Lower lobe of right lung (tissue), 2 donors: Measurements from ENCODE around the gene PPTC7. TPM values are rescaled to one million over a fixed set of nuclear protein-coding genes. Genes with fewer than 3 reads are reported as not detected.
A peak's percentile ranks its signal among the peaks of the same experiment; 100 is the strongest.

Source experiments
- ATAC-seq, 2 donors: fragments of 200-7000 bp; cut with Tn5 transposase; one replicate each; pipeline ENCODE4 v1.9.1; 2020 to 2022; ENCODE audit warnings: mild to moderate bottlenecking in 2 of 2, moderate library complexity in 2 of 2
- DNase-seq: peaks from one replicate; pipeline ENCODE4 v3.0.0-alpha.2; 2020
- H3K27ac ChIP-seq: fragments of 200-600 bp; one replicate; pipeline ENCODE4 v1.8.0; 2022
- H3K27me3 ChIP-seq: fragments of 200-600 bp; one replicate; pipeline ENCODE4 v1.8.0; 2022; ENCODE audit warnings: low read depth
- H3K36me3 ChIP-seq: fragments of 200-600 bp; one replicate; pipeline ENCODE4 v1.8.0; 2022; ENCODE audit warnings: mild to moderate bottlenecking
- H3K4me1 ChIP-seq: fragments of 200-600 bp; one replicate; pipeline ENCODE4 v1.8.0; 2022
- H3K4me3 ChIP-seq: fragments of 200-600 bp; one replicate; pipeline ENCODE4 v1.8.0; 2022; ENCODE audit warnings: mild to moderate bottlenecking
- H3K9me3 ChIP-seq: fragments of 200-600 bp; one replicate; pipeline ENCODE4 v1.8.0; 2022
- intact Hi-C: fragments of 100-400 bp; cut with DNase I; formaldehyde crosslinking; loops from one replicate; pipeline ENCODE4 v1.11.0; 2022
- total RNA-seq: library from RNA; stranded (reverse); fragmentation: NEBNext Ultra II Directional; extraction: Animal tissue kit (Norgen Biotek cat#: 25700); gene quantifications from one replicate; pipeline ENCODE4 v1.2.1, GENCODE V29; 2021
- TF ChIP-seq, protein P1 (sequence below): fragments of 200-600 bp; IDR thresholded peaks from one replicate; pipeline ENCODE4 v1.8.0; 2022; ENCODE audit warnings: antibody characterized with exemption, mild to moderate bottlenecking
- donor health status: DM: no; HTN: yes; CAD: no; lungs with severe emphysema.

The PPTC7 gene
- total RNA-seq, 1 donor from 2014 or later = 23.6 TPM

DNA sequence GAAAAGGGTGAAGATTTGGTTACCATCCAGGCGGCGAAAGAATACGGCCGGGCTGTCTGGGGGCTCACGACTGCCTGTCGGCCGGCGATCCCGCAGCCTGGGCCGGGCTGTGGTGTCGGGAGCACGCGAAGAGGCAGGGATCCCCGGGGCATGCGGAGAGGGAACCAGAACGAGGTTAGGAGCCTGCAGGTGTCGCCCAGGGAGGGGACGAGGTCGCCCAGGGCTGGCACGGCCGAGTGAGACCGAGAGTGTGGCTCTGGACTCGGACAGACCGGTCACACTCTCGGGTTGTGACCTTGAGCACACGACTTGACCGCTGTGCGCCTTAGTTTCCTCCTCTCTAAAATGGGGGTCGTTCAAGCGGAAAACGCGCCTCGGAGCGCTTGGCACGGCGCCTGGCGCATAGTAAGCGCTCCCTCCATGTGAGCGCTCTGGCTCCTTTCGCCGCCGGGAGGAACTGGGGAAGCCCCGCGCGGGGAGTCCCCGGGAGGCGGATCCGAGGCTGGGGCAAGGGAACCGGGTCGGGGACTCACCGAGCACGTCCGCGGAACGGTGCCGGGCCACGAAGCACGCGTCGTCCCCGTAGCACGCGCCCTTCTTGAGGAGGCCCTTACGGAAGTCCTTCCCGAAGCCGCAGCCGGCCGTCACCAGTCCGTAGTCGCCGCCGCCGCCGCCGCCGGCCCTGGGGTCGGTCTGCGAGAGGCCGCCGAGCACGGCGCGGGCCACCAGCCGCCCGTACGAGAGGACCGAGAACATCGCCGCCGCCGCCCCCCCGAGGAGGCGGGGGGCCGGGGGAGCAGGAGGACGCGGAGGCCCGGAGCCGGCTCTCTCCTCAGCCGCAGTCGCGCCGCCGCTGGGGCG lies 612 bp downstream of the PPTC7 start:
- Histone ChIP-seq H3K4me3 (peak overlapping the region; percentile 86), H3K9me3 (no peaks in the 10 kb centered on the region), H3K27ac (peak overlapping the region; percentile 94), H3K27me3 (no peaks in the 10 kb centered on the region), H3K36me3 (no peaks in the 10 kb centered on the region), H3K4me1 (peaks cover 69% of the 10 kb centered on the region)
- intact Hi-C loops = no loop called here
- DNase-seq (peak; percentile 85), ATAC-seq (peak; percentile 57 to 63)
- TF ChIP-seq, protein P1, sequence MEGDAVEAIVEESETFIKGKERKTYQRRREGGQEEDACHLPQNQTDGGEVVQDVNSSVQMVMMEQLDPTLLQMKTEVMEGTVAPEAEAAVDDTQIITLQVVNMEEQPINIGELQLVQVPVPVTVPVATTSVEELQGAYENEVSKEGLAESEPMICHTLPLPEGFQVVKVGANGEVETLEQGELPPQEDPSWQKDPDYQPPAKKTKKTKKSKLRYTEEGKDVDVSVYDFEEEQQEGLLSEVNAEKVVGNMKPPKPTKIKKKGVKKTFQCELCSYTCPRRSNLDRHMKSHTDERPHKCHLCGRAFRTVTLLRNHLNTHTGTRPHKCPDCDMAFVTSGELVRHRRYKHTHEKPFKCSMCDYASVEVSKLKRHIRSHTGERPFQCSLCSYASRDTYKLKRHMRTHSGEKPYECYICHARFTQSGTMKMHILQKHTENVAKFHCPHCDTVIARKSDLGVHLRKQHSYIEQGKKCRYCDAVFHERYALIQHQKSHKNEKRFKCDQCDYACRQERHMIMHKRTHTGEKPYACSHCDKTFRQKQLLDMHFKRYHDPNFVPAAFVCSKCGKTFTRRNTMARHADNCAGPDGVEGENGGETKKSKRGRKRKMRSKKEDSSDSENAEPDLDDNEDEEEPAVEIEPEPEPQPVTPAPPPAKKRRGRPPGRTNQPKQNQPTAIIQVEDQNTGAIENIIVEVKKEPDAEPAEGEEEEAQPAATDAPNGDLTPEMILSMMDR = no peak

DNA sequence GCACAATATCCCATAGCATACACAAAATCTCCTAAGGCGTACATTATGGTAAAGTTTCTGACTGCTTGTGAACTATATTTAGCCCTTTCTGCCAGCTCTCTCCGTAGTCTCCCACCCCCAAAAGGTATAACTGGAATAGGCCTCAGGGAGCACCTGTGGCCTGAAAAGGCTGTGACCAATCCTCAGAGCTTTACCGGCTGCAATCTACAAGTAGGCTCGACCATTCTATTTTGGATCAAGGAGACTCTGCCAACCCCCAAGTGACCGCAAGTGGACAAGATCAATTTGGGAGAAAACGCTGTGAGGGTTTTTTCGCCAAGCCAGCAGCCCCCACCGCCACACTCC lies 1.2 kb downstream of the PPTC7 start:
- Histone ChIP-seq H3K4me1 (peaks cover 73% of the 10 kb centered on the region), H3K27me3 (no peaks in the 10 kb centered on the region), H3K27ac (peak overlapping the region; percentile 94), H3K36me3 (no peaks in the 10 kb centered on the region), H3K9me3 (no peaks in the 10 kb centered on the region), H3K4me3 (peak overlapping the region; percentile 86)
- DNase-seq (no peak), ATAC-seq (peak in 1 of 2 donors; percentile 5)
- intact Hi-C loops = no loop called here
- TF ChIP-seq, protein P1 = no peak

DNA sequence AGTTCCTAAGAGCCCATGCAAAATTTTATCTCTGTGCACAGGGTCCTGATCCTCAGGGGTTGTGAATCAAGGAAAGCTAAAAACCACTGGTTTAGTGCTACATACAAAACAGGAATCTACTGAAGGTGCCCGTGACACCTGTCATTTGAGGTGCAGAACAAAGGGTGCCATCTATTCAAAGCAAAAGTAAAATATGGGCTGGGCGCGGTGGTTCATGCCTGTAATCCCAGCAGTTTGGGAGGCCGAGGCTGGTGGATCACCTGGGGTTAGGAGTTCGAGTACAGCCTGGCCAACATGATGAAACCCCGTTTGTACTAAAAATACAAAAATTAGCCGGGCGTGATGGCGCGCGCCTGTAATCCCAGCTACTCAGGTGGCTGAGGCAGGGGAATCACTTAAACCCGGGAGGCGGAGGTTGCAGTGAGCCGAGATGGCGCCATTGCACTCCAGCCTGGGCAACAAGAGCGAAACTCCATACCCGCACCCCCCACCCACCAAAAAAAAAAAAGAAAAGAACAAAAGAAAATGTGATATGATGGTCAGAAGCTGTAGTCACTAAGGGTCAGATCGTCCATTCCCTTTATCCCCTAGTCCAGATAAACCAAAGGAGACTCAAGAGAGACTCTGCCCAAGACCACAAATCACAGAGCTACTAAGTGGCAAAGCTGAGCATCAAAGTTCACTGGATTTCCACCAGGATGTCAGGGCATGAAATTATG lies 3.4 kb downstream of the PPTC7 start:
- ATAC-seq = no peak
- no peak overlapping the region for H3K4me3 ChIP-seq
- H3K27me3 ChIP-seq = no peaks in the 10 kb centered on the region
- intact Hi-C loops = no loop called here
- H3K9me3 ChIP-seq = no peaks in the 10 kb centered on the region
- peak overlapping the region; percentile 44 for H3K27ac ChIP-seq
- no peak for DNase-seq
- TF ChIP-seq, protein P1 = no peak
- peaks cover 75% of the 10 kb centered on the region for H3K4me1 ChIP-seq
- no peaks in the 10 kb centered on the region for H3K36me3 ChIP-seq

DNA sequence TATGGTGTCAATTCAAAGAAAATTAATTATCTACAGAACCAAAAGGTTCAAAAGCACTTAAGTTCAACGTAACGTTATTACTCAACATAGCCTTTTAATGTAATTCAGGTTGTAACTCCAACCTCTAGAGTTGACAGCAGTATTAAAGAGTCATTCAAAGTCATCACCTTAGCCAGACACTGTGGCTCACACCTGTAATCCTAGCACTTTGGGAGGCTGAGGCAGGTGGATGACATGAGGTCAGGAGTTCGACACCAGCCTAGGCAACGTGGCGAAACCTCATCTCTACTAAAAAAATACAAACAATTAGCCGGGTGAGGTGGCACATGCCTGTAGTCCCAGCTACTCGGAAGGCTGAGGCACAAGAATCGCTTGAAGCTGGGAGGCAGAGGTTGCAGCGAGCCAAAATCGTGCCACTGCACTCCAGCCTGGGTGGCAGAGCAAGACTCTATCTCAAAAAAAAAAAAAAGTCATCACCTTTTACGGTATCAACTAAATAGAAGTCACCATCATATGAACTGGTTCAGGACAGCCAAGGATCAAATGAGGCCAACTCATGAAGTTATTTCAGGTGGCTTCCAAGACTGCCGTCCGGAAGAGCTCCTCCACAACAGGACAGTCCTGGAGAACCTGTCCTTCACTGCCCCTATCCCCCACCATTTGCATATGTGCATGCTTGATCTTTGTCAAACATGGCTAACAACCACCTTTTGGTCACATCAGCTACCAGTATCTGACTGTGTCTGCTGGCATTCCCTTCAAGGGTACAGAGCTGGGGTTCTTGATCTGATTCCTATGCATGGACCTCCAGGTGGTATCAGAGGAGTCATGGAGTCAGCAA lies 4.2 kb downstream of the PPTC7 start:
- peak overlapping the region; percentile 44 for H3K27ac ChIP-seq
- H3K9me3 ChIP-seq = no peaks in the 10 kb centered on the region
- H3K27me3 ChIP-seq = no peaks in the 10 kb centered on the region
- no peaks in the 10 kb centered on the region for H3K36me3 ChIP-seq
- DNase-seq (no peak), ATAC-seq (no peak)
- H3K4me3 ChIP-seq = no peak overlapping the region
- peaks cover 75% of the 10 kb centered on the region for H3K4me1 ChIP-seq
- intact Hi-C loops = no loop called here
- TF ChIP-seq, protein P1 = no peak
